ENCODE measurements around the gene RPL29.

GRCh38 chr3:51974963-51975851 is 20.5 kb downstream of the RPL29 start, which contains the start of gene ABHD14A:
- TF ChIP-seq CTCF (conservative IDR thresholded peaks at IDR 0.05; ENCODE audit: low read depth, low read length), result no peak
- TF ChIP-seq MAFK (IDR thresholded peaks at IDR 0.05; ENCODE audit: low read depth, low read length), result no peak
- no peak for TF ChIP-seq MXI1 (IDR thresholded peaks at IDR 0.05; ENCODE audit: borderline replicate concordance, low read depth, low read length)
- no peak for TF ChIP-seq CHD1 (IDR thresholded peaks at IDR 0.05; ENCODE audit: low read depth, low read length)
- TF ChIP-seq RAD21 (IDR thresholded peaks at IDR 0.05; ENCODE audit: low read length), result no peak
- no peak for TF ChIP-seq POLR2A (IDR thresholded peaks at IDR 0.05; ENCODE audit: low read depth, low read length)

Data from IMR-90 (cell line).